ENCODE measurements around the gene SLC25A44.

GRCh38 chr1:156251527-156251926 is 57.6 kb downstream of the SLC25A44 start:
- no peak for TF ChIP-seq POLR2A (IDR thresholded peaks at IDR 0.05; ENCODE audit: low read depth, low read length)
- TF ChIP-seq POLR2AphosphoS5 (IDR thresholded peaks at IDR 0.05; ENCODE audit: low read depth, low read length), result no peak
- TF ChIP-seq TAF1 (IDR thresholded peaks at IDR 0.05; ENCODE audit: borderline replicate concordance, low read depth, low read length), result no peak
